Activated T-helper 1 cell treated with anti-CD3 and anti-CD28 coated beads, Interleukin-12 subunit alpha, Interleukin-12 subunit beta, Interleukin-2, Interleukin-4 antibody, amounts not matched to agents 30 ng/mL and 10 ng/mL and 1 ng/mL, durations not matched to agents 14 hours and 24 hours and 36 hours (primary cell): ENCODE measurements around the gene COL5A3. TPM values are rescaled to one million over a fixed set of nuclear protein-coding genes. Genes with fewer than 3 reads are reported as not detected.

Experiments used
- DNase-seq: peaks from one replicate; pipeline ENCODE4 v3.0.0; 2021; ENCODE audit warnings: low spot score
- H3K27ac Mint-ChIP-seq: one replicate; pipeline ENCODE4 v1.8.0; 2021; ENCODE audit warnings: mild to moderate bottlenecking, mixed read lengths
- H3K27me3 Mint-ChIP-seq: one replicate; pipeline ENCODE4 v1.8.0; 2022; ENCODE audit warnings: mild to moderate bottlenecking, moderate library complexity, mixed read lengths; ENCODE audit not compliant: insufficient read depth
- H3K36me3 Mint-ChIP-seq: one replicate; pipeline ENCODE4 v1.8.0; 2021; ENCODE audit warnings: low read depth, mixed read lengths
- H3K4me1 Mint-ChIP-seq: one replicate; pipeline ENCODE4 v1.8.0; 2021; ENCODE audit warnings: low read depth, mixed read lengths
- H3K4me3 Mint-ChIP-seq: one replicate; pipeline ENCODE4 v1.8.0; 2021; ENCODE audit warnings: mild to moderate bottlenecking, moderate library complexity, mixed read lengths
- H3K9me3 Mint-ChIP-seq: one replicate; pipeline ENCODE4 v1.8.0; 2021; ENCODE audit warnings: mixed read lengths
- intact Hi-C: fragments of 100-400 bp; cut with micrococcal nuclease; formaldehyde crosslinking; loops from one replicate; pipeline ENCODE4 v1.15.1; 2024
- total RNA-seq: library from RNA; stranded (reverse); gene quantifications from 2 replicates; pipeline ENCODE4 v1.2.3, GENCODE V29; 2022

Gene COL5A3
- total RNA-seq, 1 donor from 2014 or later, result 0.67 TPM

- no peaks in the 10 kb centered on the region for H3K9me3 Mint-ChIP-seq
- intact Hi-C loops, result no loop called here
- no peaks in the 10 kb centered on the region for H3K36me3 Mint-ChIP-seq
- no peaks in the 10 kb centered on the region for H3K4me1 Mint-ChIP-seq
- peaks cover 11% of the 10 kb centered on the region for H3K27me3 Mint-ChIP-seq
- H3K4me3 Mint-ChIP-seq, result no peak overlapping the region
- no peak overlapping the region for H3K27ac Mint-ChIP-seq
- no peak for DNase-seq
Measured at GRCh38 chr19:9981406-9982260, 28.7 kb downstream of the COL5A3 start.

- no peak overlapping the region for H3K4me3 Mint-ChIP-seq
- intact Hi-C loops, result no loop called here
- no peaks in the 10 kb centered on the region for H3K36me3 Mint-ChIP-seq
- H3K4me1 Mint-ChIP-seq, result no peaks in the 10 kb centered on the region
- H3K9me3 Mint-ChIP-seq, result no peaks in the 10 kb centered on the region
- no peak for DNase-seq
- H3K27ac Mint-ChIP-seq, result no peak overlapping the region
- peaks cover 4% of the 10 kb centered on the region for H3K27me3 Mint-ChIP-seq
Measured at GRCh38 chr19:9972103-9972502, 38.2 kb downstream of the COL5A3 start.

- H3K4me3 Mint-ChIP-seq, result no peak overlapping the region
- peaks cover 8% of the 10 kb centered on the region for H3K27me3 Mint-ChIP-seq
- H3K27ac Mint-ChIP-seq, result no peak overlapping the region
- no peaks in the 10 kb centered on the region for H3K9me3 Mint-ChIP-seq
- intact Hi-C loops, result no loop called here
- H3K36me3 Mint-ChIP-seq, result no peaks in the 10 kb centered on the region
- DNase-seq, result no peak
- H3K4me1 Mint-ChIP-seq, result no peaks in the 10 kb centered on the region
Measured at GRCh38 chr19:9971166-9971897, 39.0 kb downstream of the COL5A3 start.

- intact Hi-C loops, result no loop called here
- Mint-ChIP-seq H3K27me3 (peaks cover 14% of the 10 kb centered on the region), H3K36me3 (no peaks in the 10 kb centered on the region), H3K4me3 (no peak overlapping the region), H3K9me3 (no peaks in the 10 kb centered on the region), H3K4me1 (no peaks in the 10 kb centered on the region), H3K27ac (no peak overlapping the region)
- DNase-seq, result no peak
Measured at GRCh38 chr19:9970481-9970880, 39.8 kb downstream of the COL5A3 start.

GRCh38 chr19:9969688-9969975 is 40.7 kb downstream of the COL5A3 start:
- Mint-ChIP-seq H3K36me3 (no peaks in the 10 kb centered on the region), H3K27me3 (peaks cover 15% of the 10 kb centered on the region), H3K9me3 (no peaks in the 10 kb centered on the region), H3K4me1 (no peaks in the 10 kb centered on the region), H3K27ac (no peak overlapping the region), H3K4me3 (no peak overlapping the region)
- intact Hi-C loops, result no loop called here
- DNase-seq, result no peak

- Mint-ChIP-seq H3K36me3 (no peaks in the 10 kb centered on the region), H3K4me3 (no peak overlapping the region), H3K27me3 (peaks cover 15% of the 10 kb centered on the region), H3K9me3 (no peaks in the 10 kb centered on the region), H3K27ac (no peak overlapping the region), H3K4me1 (no peaks in the 10 kb centered on the region)
- DNase-seq, result no peak
- intact Hi-C loops, result no loop called here
Measured at GRCh38 chr19:9968820-9969687, 41.2 kb downstream of the COL5A3 start.

- no peak overlapping the region for H3K27ac Mint-ChIP-seq
- no peak overlapping the region for H3K4me3 Mint-ChIP-seq
- intact Hi-C loops, result no loop called here
- H3K36me3 Mint-ChIP-seq, result no peaks in the 10 kb centered on the region
- H3K4me1 Mint-ChIP-seq, result no peaks in the 10 kb centered on the region
- no peaks in the 10 kb centered on the region for H3K9me3 Mint-ChIP-seq
- DNase-seq, result no peak
- peaks cover 15% of the 10 kb centered on the region for H3K27me3 Mint-ChIP-seq
Measured at GRCh38 chr19:9967326-9967725, 43.0 kb downstream of the COL5A3 start.

GRCh38 chr19:9966448-9966847 is 43.9 kb downstream of the COL5A3 start:
- Mint-ChIP-seq H3K4me3 (no peak overlapping the region), H3K27ac (no peak overlapping the region), H3K36me3 (no peaks in the 10 kb centered on the region), H3K9me3 (no peaks in the 10 kb centered on the region), H3K27me3 (peaks cover 15% of the 10 kb centered on the region), H3K4me1 (no peaks in the 10 kb centered on the region)
- intact Hi-C loops, result no loop called here
- DNase-seq, result no peak

GRCh38 chr19:9966024-9966423 is 44.3 kb downstream of the COL5A3 start:
- Mint-ChIP-seq H3K4me1 (no peaks in the 10 kb centered on the region), H3K36me3 (no peaks in the 10 kb centered on the region), H3K27ac (no peak overlapping the region), H3K9me3 (no peaks in the 10 kb centered on the region), H3K4me3 (no peak overlapping the region), H3K27me3 (peaks cover 15% of the 10 kb centered on the region)
- intact Hi-C loops, result no loop called here
- no peak for DNase-seq

GRCh38 chr19:9962623-9963290 is 47.5 kb downstream of the COL5A3 start:
- H3K27me3 Mint-ChIP-seq, result peaks cover 15% of the 10 kb centered on the region
- no peaks in the 10 kb centered on the region for H3K36me3 Mint-ChIP-seq
- intact Hi-C loops, result no loop called here
- no peak overlapping the region for H3K27ac Mint-ChIP-seq
- no peaks in the 10 kb centered on the region for H3K4me1 Mint-ChIP-seq
- H3K9me3 Mint-ChIP-seq, result no peaks in the 10 kb centered on the region
- no peak for DNase-seq
- no peak overlapping the region for H3K4me3 Mint-ChIP-seq

- H3K4me3 Mint-ChIP-seq, result no peak overlapping the region
- no peak overlapping the region for H3K27ac Mint-ChIP-seq
- peaks cover 7% of the 10 kb centered on the region for H3K27me3 Mint-ChIP-seq
- no peaks in the 10 kb centered on the region for H3K9me3 Mint-ChIP-seq
- no peaks in the 10 kb centered on the region for H3K36me3 Mint-ChIP-seq
- H3K4me1 Mint-ChIP-seq, result no peaks in the 10 kb centered on the region
- DNase-seq, result no peak
- intact Hi-C loops, result no loop called here
Measured at GRCh38 chr19:9961103-9961502, 49.2 kb downstream of the COL5A3 start.

GRCh38 chr19:9958379-9958821 is 51.9 kb downstream of the COL5A3 start:
- Mint-ChIP-seq H3K4me1 (no peaks in the 10 kb centered on the region), H3K27me3 (no peaks in the 10 kb centered on the region), H3K9me3 (no peaks in the 10 kb centered on the region), H3K4me3 (no peak overlapping the region), H3K27ac (no peak overlapping the region), H3K36me3 (no peaks in the 10 kb centered on the region)
- no peak for DNase-seq
- intact Hi-C loops, result no loop called here
